GM12878 (cell line): ENCODE results near the gene STAT5A. TPM values are rescaled to one million over a fixed set of nuclear protein-coding genes. Genes with fewer than 3 reads are reported as not detected.

Experiments used
- ATAC-seq: fragments of 200-7000 bp; cut with Tn5 transposase; 3 replicates; pipeline ENCODE4 v1.9.1; 2020; ENCODE audit warnings: mild to moderate bottlenecking, moderate library complexity
- BruUV-seq: library from RNA; stranded (reverse); fragments of 400-500 nt; replicated peaks from 2 replicates; lab custom pipeline; 2021; lab: Mats Ljungman, UMichigan
- CTCF ChIA-PET: fragments of 300-600 bp; sonication (Branson Sonifier 250); formaldehyde crosslinking; extraction: SDS; loops from one replicate; lab custom pipeline; 2021; ENCODE audit warnings: inconsistent platforms; lab: Yijun Ruan, JAX
- POLR2A ChIA-PET: fragments of 350-600 bp; formaldehyde crosslinking; extraction: SDS; loops from one replicate; lab custom pipeline; 2021; ENCODE audit warnings: inconsistent platforms; lab: Charles Lee
- RAD21 ChIA-PET: fragments of 300-600 bp; sonication (Branson Sonifier 250); formaldehyde crosslinking; loops from one replicate; lab custom pipeline; 2023; ENCODE audit warnings: antibody characterized with exemption; ENCODE audit not compliant: unreplicated experiment; lab: Charles Lee
- SMC1A ChIA-PET: fragments of 300-600 bp; sonication (Branson Sonifier 250); formaldehyde crosslinking; loops from one replicate; lab custom pipeline; 2023; ENCODE audit not compliant: unreplicated experiment, uncharacterized antibody; lab: Charles Lee
- DNase-seq: peaks from one replicate; pipeline ENCODE4 v3.0.0-alpha.2; 2011; ENCODE audit warnings: low read depth, low spot score
- FAIRE-seq: peaks from 3 replicates; lab custom pipeline; 2011; peaks lifted over from hg19 to GRCh38; lab: Jason Lieb, UNC
- H2AFZ ChIP-seq: 2 replicates; pipeline ENCODE4 v1.6.0; 2011; ENCODE audit warnings: low read depth, low read length, control low read depth; ENCODE audit not compliant: control insufficient read depth
- H3K27ac ChIP-seq: 2 replicates; pipeline ENCODE4 v1.5.1; 2011; ENCODE audit warnings: control low read depth; ENCODE audit not compliant: control insufficient read depth, insufficient read depth
- H3K27me3 ChIP-seq, 2 experiments: replicated peaks in 1 of 2; 2 replicates each; pipeline versions ENCODE4 v1.6.0 to v1.6.1; 2011; ENCODE audit warnings: low read length in 1 of 2; ENCODE audit not compliant: control insufficient read depth in 2 of 2, insufficient read depth in 2 of 2
- H3K36me3 ChIP-seq, 2 experiments: 2 replicates each; pipeline ENCODE4 v1.5.1; 2011; ENCODE audit warnings: low read length in 1 of 2; ENCODE audit not compliant: control insufficient read depth in 2 of 2, insufficient read depth in 2 of 2
- H3K4me1 ChIP-seq: 2 replicates; pipeline ENCODE4 v1.6.1; 2011; ENCODE audit warnings: mild to moderate bottlenecking, low read length, moderate library complexity, mixed read lengths; ENCODE audit not compliant: control insufficient read depth, insufficient read depth
- H3K4me2 ChIP-seq: 2 replicates; pipeline ENCODE4 v1.6.0; 2011; ENCODE audit warnings: control low read depth; ENCODE audit not compliant: control insufficient read depth, insufficient read depth
- H3K4me3 ChIP-seq: fragments of 200-600 bp; sonication (generic); 2 replicates; pipeline ENCODE4 v1.5.1; 2016
- H3K79me2 ChIP-seq: 2 replicates; pipeline ENCODE4 v1.6.0; 2011; ENCODE audit warnings: low read length; ENCODE audit not compliant: control insufficient read depth, insufficient read depth
- H3K9ac ChIP-seq: 2 replicates; pipeline ENCODE4 v1.8.0; 2011; ENCODE audit warnings: low read length, control low read depth, mixed read lengths; ENCODE audit not compliant: control insufficient read depth, insufficient read depth
- H3K9me3 ChIP-seq: replicated peaks from 3 replicates; pipeline ENCODE4 v1.5.1; 2011; ENCODE audit warnings: mild to moderate bottlenecking, low read length; ENCODE audit not compliant: control insufficient read depth, insufficient read depth
- H4K20me1 ChIP-seq: 2 replicates; pipeline ENCODE4 v1.6.0; 2011; ENCODE audit not compliant: control insufficient read depth, insufficient read depth
- BRCA1 ChIP-seq: IDR thresholded peaks from 2 replicates; pipeline ENCODE4 v1.6.1; 2011; ENCODE audit warnings: low read depth, low read length, improper control_type of control experiment
- GATAD2B ChIP-seq: fragments of 450-650 bp; conservative IDR thresholded peaks from 2 replicates; pipeline ENCODE4 v1.6.1; 2017; ENCODE audit warnings: low read depth, mild to moderate bottlenecking, moderate library complexity
- PBX3 ChIP-seq: IDR thresholded peaks from 2 replicates; pipeline ENCODE4 v1.6.1; 2011; ENCODE audit warnings: mild to moderate bottlenecking, low read depth, low read length, moderate library complexity; ENCODE audit not compliant: insufficient replicate concordance
- PKNOX1 ChIP-seq: fragments of 450-650 bp; IDR thresholded peaks from 2 replicates; pipeline ENCODE4 v1.6.1; 2016; ENCODE audit warnings: mild to moderate bottlenecking
- RELB ChIP-seq: fragments of 450-650 bp; IDR thresholded peaks from 2 replicates; pipeline ENCODE4 v1.6.1; 2017; ENCODE audit warnings: low read depth, mild to moderate bottlenecking, moderate library complexity
- SP1 ChIP-seq: IDR thresholded peaks from one replicate; pipeline ENCODE4 v1.6.1; 2011; ENCODE audit warnings: low read depth, low read length
- WGBS: methylation state at CpG from one replicate; pipeline ENCODE4 v1.1.6; 2016; ENCODE audit warnings: low lambda C conversion rate; ENCODE audit not compliant: insufficient replicate concordance, insufficient coverage; ENCODE audit errors: missing lambda C conversion rate; 5-methylcytosine and 5-hydroxymethylcytosine counted together
- in situ Hi-C: fragments of 300-500 bp; cut with MboI; formaldehyde crosslinking; loops from 9 replicates; pipeline ENCODE4 v1.14.3; 2018; ENCODE audit warnings: mixed read lengths
- intact Hi-C: fragments of 100-400 bp; cut with micrococcal nuclease; formaldehyde crosslinking; loops from one replicate; pipeline ENCODE4 v1.14.2; 2022; ENCODE audit not compliant: unreplicated experiment
- polyA plus RNA-seq, 11 experiments: library from polyadenylated mRNA; depleted of rRNA in 4 of 11; unstranded in 6 of 11; stranded (reverse) in 5 of 11; fragments of >200 nt; fragmentation: Nextera tagmentation in 4 of 11; fragmentation: Illumina TruSeq in 1 of 11; extraction: Ambion mirVana in 4 of 11; extraction: Trizol in 1 of 11; gene quantifications; 1 replicate in 1 of 11; 2 replicates in 10 of 11; pipeline versions ENCODE4 v1.2.1 to v1.2.3, GENCODE V29; 2011 to 2016; ENCODE audit warnings: inconsistent platforms in 2 of 11, missing spikeins in 2 of 11, low read depth in 1 of 11
- total RNA-seq, 4 experiments: library from RNA; depleted of rRNA in 3 of 4; stranded (reverse); fragments of >200 nt in 3 of 4; fragmentation: Illumina TruSeq in 1 of 4; extraction: Trizol in 1 of 4; gene quantifications; 2 replicates each; pipeline versions ENCODE4 v1.2.1 to v1.2.3, GENCODE V29; 2013 to 2021
- TF ChIP-seq, protein P1 (sequence below): fragments of 450-650 bp; formaldehyde crosslinking; IDR thresholded peaks from 2 replicates; pipeline ENCODE4 v1.4.0; 2022; ENCODE audit warnings: mild to moderate bottlenecking, moderate library complexity

Gene STAT5A
- total and polyA plus RNA-seq, 10 of the 15 experiments (the other 5 are each of a cell fraction or from before 2014, with no cell fraction given), result 14.8 to 86.4 (median 41.5) TPM

DNA sequence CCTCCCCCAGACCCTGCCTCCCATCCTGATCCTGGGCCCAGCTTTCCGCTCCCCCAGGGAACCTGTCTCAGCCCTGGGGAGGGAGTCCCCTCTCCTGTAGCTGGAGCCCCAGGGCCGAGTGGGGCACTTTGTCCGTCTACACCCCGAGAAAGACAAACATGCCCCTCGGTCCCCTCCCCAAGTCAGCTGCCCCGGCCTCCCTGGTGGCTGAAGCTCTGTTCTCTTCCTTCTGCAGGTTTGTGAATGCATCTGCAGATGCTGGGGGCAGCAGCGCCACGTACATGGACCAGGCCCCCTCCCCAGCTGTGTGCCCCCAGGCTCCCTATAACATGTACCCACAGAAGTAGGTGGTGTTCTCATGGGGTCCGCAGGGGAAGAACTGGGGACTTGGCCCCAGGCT, 20.8 kb downstream of the STAT5A start:
- H3K27me3 ChIP-seq, result no peaks in the 10 kb centered on the region
- no peak for DNase-seq
- no peak overlapping the region for H3K4me2 ChIP-seq
- H3K9me3 ChIP-seq, result no peaks in the 10 kb centered on the region
- H3K36me3 ChIP-seq, result peaks cover 15 to 20% of the 10 kb centered on the region in 2 experiments; a peak in 3 of 4 replicates
- no peak for ATAC-seq
- intact Hi-C loops, result no loop called here
- peaks cover 29% of the 10 kb centered on the region for H3K4me1 ChIP-seq
- WGBS, result 90% methylated on average over 9 of the region's 9 CpGs
- POLR2A ChIA-PET, result interaction anchor here (0.8 to 1.2 kb wide), 4 partner anchors 10 to 20 kb away, joined by 3 to 5 read pairs (median 4); partner anchors contain the start of gene STAT5A
- TF ChIP-seq RELB, result no peak
- TF ChIP-seq PBX3, result no peak
- TF ChIP-seq, protein P1, sequence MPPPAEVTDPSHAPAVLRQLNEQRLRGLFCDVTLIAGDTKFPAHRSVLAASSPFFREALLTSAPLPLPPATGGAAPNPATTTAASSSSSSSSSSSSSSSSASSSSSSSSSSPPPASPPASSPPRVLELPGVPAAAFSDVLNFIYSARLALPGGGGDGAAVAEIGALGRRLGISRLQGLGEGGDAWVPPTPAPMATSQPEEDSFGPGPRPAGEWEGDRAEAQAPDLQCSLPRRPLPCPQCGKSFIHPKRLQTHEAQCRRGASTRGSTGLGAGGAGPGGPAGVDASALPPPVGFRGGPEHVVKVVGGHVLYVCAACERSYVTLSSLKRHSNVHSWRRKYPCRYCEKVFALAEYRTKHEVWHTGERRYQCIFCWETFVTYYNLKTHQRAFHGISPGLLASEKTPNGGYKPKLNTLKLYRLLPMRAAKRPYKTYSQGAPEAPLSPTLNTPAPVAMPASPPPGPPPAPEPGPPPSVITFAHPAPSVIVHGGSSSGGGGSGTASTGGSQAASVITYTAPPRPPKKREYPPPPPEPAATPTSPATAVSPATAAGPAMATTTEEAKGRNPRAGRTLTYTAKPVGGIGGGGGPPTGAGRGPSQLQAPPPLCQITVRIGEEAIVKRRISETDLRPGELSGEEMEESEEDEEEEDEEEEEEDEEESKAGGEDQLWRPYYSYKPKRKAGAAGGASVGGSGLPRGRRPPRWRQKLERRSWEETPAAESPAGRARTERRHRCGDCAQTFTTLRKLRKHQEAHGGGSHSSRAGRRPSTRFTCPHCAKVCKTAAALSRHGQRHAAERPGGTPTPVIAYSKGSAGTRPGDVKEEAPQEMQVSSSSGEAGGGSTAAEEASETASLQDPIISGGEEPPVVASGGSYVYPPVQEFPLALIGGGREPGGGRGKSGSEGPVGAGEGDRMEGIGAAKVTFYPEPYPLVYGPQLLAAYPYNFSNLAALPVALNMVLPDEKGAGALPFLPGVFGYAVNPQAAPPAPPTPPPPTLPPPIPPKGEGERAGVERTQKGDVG (CRISPR knock-in tag), result no peak
- no peak for TF ChIP-seq SP1
- TF ChIP-seq PKNOX1, result no peak
- no peak for TF ChIP-seq GATAD2B
- TF ChIP-seq BRCA1, result no peak
- no peak overlapping the region for H2AFZ ChIP-seq
- H3K27ac ChIP-seq, result no peak overlapping the region
- CTCF ChIA-PET, result interaction anchor here (0.8 to 22.1 kb wide), 3 partner anchors 14 to 218 kb away, joined by 3 to 732 read pairs (median 3); no protein-coding TSS in a partner anchor
- no peak for FAIRE-seq
- no peaks in the 10 kb centered on the region for H4K20me1 ChIP-seq
- RAD21 ChIA-PET, result interaction anchor here (2.2 to 21.1 kb wide), 2 partner anchors 87 to 94 kb away, joined by 5 to 373 read pairs; no protein-coding TSS in a partner anchor
- SMC1A ChIA-PET, result interaction anchor here (0.7 to 23.8 kb wide), 3 partner anchors 9 to 90 kb away, joined by 3 to 528 read pairs (median 6); partner anchors contain the start of gene STAT3
- H3K4me3 ChIP-seq, result no peak overlapping the region
- H3K79me2 ChIP-seq, result no peaks in the 10 kb centered on the region
- BruUV-seq, result no TSS peak
- in situ Hi-C loops, result no loop called here
- no peak overlapping the region for H3K9ac ChIP-seq
